K562 (cell line): Measurements from ENCODE around the gene WSCD1.

Experiments
- BHLHE40 ChIP-seq: IDR thresholded peaks from 2 replicates; pipeline ENCODE4 v1.6.1; 2011; ENCODE audit warnings: low read length, improper control_type of control experiment
- POLR2A ChIP-seq: fragments of 450-650 bp; conservative IDR thresholded peaks from 2 replicates; pipeline ENCODE4 v1.6.1; 2016
- ZNF263 ChIP-seq: sonication (generic); formaldehyde crosslinking; IDR thresholded peaks from 2 replicates; pipeline ENCODE4 v1.8.0; 2022; ENCODE audit warnings: mild to moderate bottlenecking, missing genetic modification reagents, borderline replicate concordance
- TF ChIP-seq, protein P1 (sequence below), 3 experiments: fragments of 200-800 bp in 1 of 3; fragments of 250-450 bp in 1 of 3; fragments of 450-650 bp in 1 of 3; sonication (Bioruptor Pico) in 1 of 3; sonication (Bioruptor generic) in 1 of 3; formaldehyde crosslinking in 1 of 3; IDR thresholded peaks; 2 replicates each; pipeline versions ENCODE4 v1.6.1 to v1.8.0; 2016 to 2022; ENCODE audit warnings: mild to moderate bottlenecking in 2 of 3, missing genetic modification characterization in 2 of 3, missing compliant biosample characterization in 1 of 3, moderate library complexity in 1 of 3

DNA sequence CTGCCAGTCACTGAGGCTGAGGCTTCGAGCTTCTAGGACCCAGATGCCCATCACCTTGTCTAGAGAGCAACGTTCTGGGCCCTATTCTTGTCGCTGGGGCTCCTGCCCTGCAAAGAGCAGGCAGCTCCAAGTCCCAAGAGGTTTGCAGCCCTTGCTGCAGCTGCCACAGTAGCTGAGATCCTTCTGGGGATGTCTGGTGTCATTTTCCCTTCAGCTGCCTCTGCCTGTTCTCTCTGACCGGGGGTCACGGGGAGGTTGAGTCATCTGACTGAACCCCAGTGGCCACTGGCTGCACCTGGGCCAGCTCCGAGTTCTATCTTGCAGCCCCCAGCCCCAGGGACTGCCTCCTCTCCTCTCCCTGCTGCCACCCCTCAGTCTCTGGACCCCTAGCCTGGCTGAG, 4.9 kb downstream of the WSCD1 start:
- TF ChIP-seq ZNF263 (CRISPR knock-in tag) (no peak), BHLHE40 (no peak), POLR2A (no peak)
- TF ChIP-seq, protein P1, sequence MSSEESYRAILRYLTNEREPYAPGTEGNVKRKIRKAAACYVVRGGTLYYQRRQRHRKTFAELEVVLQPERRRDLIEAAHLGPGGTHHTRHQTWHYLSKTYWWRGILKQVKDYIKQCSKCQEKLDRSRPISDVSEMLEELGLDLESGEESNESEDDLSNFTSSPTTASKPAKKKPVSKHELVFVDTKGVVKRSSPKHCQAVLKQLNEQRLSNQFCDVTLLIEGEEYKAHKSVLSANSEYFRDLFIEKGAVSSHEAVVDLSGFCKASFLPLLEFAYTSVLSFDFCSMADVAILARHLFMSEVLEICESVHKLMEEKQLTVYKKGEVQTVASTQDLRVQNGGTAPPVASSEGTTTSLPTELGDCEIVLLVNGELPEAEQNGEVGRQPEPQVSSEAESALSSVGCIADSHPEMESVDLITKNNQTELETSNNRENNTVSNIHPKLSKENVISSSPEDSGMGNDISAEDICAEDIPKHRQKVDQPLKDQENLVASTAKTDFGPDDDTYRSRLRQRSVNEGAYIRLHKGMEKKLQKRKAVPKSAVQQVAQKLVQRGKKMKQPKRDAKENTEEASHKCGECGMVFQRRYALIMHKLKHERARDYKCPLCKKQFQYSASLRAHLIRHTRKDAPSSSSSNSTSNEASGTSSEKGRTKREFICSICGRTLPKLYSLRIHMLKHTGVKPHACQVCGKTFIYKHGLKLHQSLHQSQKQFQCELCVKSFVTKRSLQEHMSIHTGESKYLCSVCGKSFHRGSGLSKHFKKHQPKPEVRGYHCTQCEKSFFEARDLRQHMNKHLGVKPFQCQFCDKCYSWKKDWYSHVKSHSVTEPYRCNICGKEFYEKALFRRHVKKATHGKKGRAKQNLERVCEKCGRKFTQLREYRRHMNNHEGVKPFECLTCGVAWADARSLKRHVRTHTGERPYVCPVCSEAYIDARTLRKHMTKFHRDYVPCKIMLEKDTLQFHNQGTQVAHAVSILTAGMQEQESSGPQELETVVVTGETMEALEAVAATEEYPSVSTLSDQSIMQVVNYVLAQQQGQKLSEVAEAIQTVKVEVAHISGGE (CRISPR knock-in tag; IDR thresholded peaks at IDR 0.05): no peak
